EH (cell line): Measurements from ENCODE around the gene PPA1.
"Not testable (repeated sequence)": the region's sequence is repeated elsewhere in the genome, so short reads cannot be mapped to it uniquely, and the experiment has no call there.

Experiments used
- DNase-seq: peaks from one replicate; pipeline ENCODE4 v3.0.0-alpha.2; 2015; ENCODE audit warnings: low read depth

The PPA1 gene

GRCh38 chr10:70212277-70212676 is 21.0 kb downstream of the PPA1 start:
- no peak for DNase-seq

GRCh38 chr10:70206762-70207161 is 26.5 kb downstream of the PPA1 start:
- DNase-seq: no peak

- DNase-seq: peak; percentile 25
Observed at GRCh38 chr10:70201105-70201504, 32.1 kb downstream of the PPA1 start.

GRCh38 chr10:70198696-70199466 is 34.3 kb downstream of the PPA1 start:
- DNase-seq: peak; percentile 23

GRCh38 chr10:70197235-70197945 is 35.8 kb downstream of the PPA1 start:
- no peak for DNase-seq

- DNase-seq: peak; percentile 32
Observed at GRCh38 chr10:70193391-70193844, 39.8 kb downstream of the PPA1 start.

GRCh38 chr10:70192326-70192968 is 40.8 kb downstream of the PPA1 start:
- no peak for DNase-seq

GRCh38 chr10:70191972-70192305 is 41.3 kb downstream of the PPA1 start:
- DNase-seq: peak; percentile 96

GRCh38 chr10:70191161-70191971 is 41.9 kb downstream of the PPA1 start:
- DNase-seq: peak; percentile 18

GRCh38 chr10:70190581-70190980 is 42.6 kb downstream of the PPA1 start:
- peak; percentile 74 for DNase-seq

GRCh38 chr10:70190102-70190501 is 43.1 kb downstream of the PPA1 start:
- no peak for DNase-seq

- no peak for DNase-seq
Observed at GRCh38 chr10:70188768-70189167, 44.5 kb downstream of the PPA1 start.

GRCh38 chr10:70186571-70186970 is 46.7 kb downstream of the PPA1 start:
- DNase-seq: no peak

GRCh38 chr10:70186090-70186489 is 47.1 kb downstream of the PPA1 start:
- no peak for DNase-seq

GRCh38 chr10:70183304-70183703 is 49.9 kb downstream of the PPA1 start:
- no peak for DNase-seq

GRCh38 chr10:70179209-70179608 is 54.0 kb downstream of the PPA1 start:
- DNase-seq: not testable (repeated sequence)

GRCh38 chr10:70178139-70178725 is 55.0 kb downstream of the PPA1 start:
- DNase-seq: no peak

GRCh38 chr10:70176441-70176840 is 56.8 kb downstream of the PPA1 start:
- DNase-seq: peak; percentile 17

- peak; percentile 64 for DNase-seq
Observed at GRCh38 chr10:70175516-70175915, 57.7 kb downstream of the PPA1 start.

- peak; percentile 42 for DNase-seq
Observed at GRCh38 chr10:70174058-70174741, 59.0 kb downstream of the PPA1 start.
